Epithelial cell of esophagus (primary cell): ENCODE results near the gene ITPR1.
A peak's percentile ranks its signal among the peaks of the same experiment; 100 is the strongest.

Source experiments
- DNase-seq: peaks from one replicate; pipeline ENCODE4 v3.0.0; 2010; ENCODE audit warnings: low read depth
- H3K4me3 ChIP-seq: 2 replicates; pipeline ENCODE4 v1.5.1; 2011; ENCODE audit warnings: mild to moderate bottlenecking, low read length, control low read depth
- TF ChIP-seq, protein P1 (sequence below): IDR thresholded peaks from 2 replicates; pipeline ENCODE4 v1.5.1; 2011; ENCODE audit warnings: low read depth, mild to moderate bottlenecking, low read length, control low read depth, inconsistent platforms; ENCODE audit not compliant: insufficient read depth; ENCODE audit errors: missing control alignments

ITPR1 gene

GRCh38 chr3:4731543-4732111 lies 238.5 kb downstream of the ITPR1 start:
- DNase-seq = peak; percentile 64
- TF ChIP-seq, protein P1, sequence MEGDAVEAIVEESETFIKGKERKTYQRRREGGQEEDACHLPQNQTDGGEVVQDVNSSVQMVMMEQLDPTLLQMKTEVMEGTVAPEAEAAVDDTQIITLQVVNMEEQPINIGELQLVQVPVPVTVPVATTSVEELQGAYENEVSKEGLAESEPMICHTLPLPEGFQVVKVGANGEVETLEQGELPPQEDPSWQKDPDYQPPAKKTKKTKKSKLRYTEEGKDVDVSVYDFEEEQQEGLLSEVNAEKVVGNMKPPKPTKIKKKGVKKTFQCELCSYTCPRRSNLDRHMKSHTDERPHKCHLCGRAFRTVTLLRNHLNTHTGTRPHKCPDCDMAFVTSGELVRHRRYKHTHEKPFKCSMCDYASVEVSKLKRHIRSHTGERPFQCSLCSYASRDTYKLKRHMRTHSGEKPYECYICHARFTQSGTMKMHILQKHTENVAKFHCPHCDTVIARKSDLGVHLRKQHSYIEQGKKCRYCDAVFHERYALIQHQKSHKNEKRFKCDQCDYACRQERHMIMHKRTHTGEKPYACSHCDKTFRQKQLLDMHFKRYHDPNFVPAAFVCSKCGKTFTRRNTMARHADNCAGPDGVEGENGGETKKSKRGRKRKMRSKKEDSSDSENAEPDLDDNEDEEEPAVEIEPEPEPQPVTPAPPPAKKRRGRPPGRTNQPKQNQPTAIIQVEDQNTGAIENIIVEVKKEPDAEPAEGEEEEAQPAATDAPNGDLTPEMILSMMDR = no peak
- H3K4me3 ChIP-seq = no peak overlapping the region

DNA sequence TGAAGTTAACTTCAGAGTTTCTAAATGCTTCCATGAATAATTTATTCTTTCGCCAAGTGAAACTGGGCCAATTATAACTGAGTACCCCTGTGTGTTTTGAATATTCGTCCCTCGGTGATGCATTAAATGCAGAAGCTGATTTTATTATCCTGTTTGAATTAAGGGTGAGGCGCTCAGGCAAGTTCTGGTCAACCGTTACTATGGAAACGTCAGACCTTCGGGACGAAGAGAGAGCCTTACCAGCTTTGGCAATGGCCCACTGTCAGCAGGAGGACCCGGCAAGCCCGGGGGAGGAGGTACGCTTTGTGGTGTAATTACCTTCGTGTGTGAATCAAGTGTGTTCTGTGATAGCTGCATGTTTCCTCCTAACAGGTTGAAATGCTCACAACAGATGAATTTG lies 239.8 kb downstream of the ITPR1 start:
- TF ChIP-seq, protein P1 = no peak
- H3K4me3 ChIP-seq = no peak overlapping the region
- DNase-seq = no peak

GRCh38 chr3:4734454-4734853 lies 241.3 kb downstream of the ITPR1 start:
- H3K4me3 ChIP-seq = no peak overlapping the region
- TF ChIP-seq, protein P1 = no peak
- no peak for DNase-seq

DNA sequence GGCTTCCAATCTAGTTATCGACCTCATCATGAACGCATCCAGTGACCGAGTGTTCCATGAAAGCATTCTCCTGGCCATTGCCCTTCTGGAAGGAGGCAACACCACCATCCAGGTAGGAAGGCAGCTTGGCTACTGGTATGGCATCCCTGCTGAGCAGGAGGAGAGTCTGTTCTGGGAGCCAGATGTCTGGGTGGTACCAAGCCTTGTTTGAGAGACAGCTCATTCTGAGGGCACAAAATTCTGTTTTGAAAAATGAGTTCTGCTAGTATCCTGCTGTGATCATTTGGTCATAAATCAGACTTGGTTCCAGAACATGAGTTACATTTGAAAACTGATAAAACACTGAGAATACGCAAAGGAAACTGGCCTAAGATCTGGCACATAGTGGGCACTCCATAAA lies 242.1 kb downstream of the ITPR1 start:
- TF ChIP-seq, protein P1 = no peak
- H3K4me3 ChIP-seq = no peak overlapping the region
- no peak for DNase-seq

GRCh38 chr3:4736284-4736861 lies 243.2 kb downstream of the ITPR1 start:
- TF ChIP-seq, protein P1 = no peak
- DNase-seq = peak; percentile 93
- H3K4me3 ChIP-seq = no peak overlapping the region

DNA sequence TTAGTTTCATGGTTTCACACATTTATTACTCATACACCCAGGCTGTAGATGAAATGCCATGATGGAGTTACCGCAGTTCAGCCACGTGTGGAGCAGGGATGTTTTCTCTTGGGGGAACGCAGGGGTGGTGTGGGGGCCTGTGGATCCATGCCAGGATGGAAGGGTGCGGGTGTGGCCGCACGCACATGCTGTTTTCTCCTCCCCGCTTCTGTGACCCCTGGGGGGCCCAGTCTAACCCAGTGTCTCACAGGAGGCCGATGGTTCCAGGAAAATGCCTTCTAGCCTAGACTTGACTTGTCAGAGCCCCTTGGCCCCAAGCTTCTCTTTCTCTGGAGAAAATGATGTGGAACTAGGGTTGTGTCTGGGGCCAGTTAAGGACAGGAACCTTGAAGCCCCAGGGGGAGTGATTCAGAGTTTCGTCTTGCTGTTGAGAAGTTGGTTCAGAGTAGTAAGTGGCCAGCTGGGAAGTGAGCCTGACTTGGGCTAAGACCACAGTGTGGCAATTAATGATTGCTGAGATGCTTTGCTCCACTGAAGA lies 245.7 kb downstream of the ITPR1 start:
- TF ChIP-seq, protein P1 = no peak
- peak; percentile 81 for DNase-seq
- no peak overlapping the region for H3K4me3 ChIP-seq
